Activated naive CD8-positive, alpha-beta T cell (primary cell): ENCODE measurements around the gene ZC3HAV1.
A peak's percentile ranks its signal among the peaks of the same experiment; 100 is the strongest.
"Not testable (repeated sequence)": the region's sequence is repeated elsewhere in the genome, so short reads cannot be mapped to it uniquely, and the experiment has no call there.

Experiments
- H3K27ac Mint-ChIP-seq: one replicate; pipeline ENCODE4 v1.8.0; 2021; ENCODE audit warnings: mixed read lengths
- H3K27me3 Mint-ChIP-seq: one replicate; pipeline ENCODE4 v1.8.0; 2021; ENCODE audit warnings: mixed read lengths
- H3K36me3 Mint-ChIP-seq: one replicate; pipeline ENCODE4 v1.8.0; 2021; ENCODE audit warnings: mixed read lengths
- H3K4me1 Mint-ChIP-seq: one replicate; pipeline ENCODE4 v1.8.0; 2021; ENCODE audit warnings: low read depth, mixed read lengths
- H3K4me3 Mint-ChIP-seq: one replicate; pipeline ENCODE4 v1.8.0; 2021; ENCODE audit warnings: mild to moderate bottlenecking, mixed read lengths
- H3K9me3 Mint-ChIP-seq: one replicate; pipeline ENCODE4 v1.8.0; 2021; ENCODE audit warnings: low read depth, mixed read lengths

Gene ZC3HAV1

DNA sequence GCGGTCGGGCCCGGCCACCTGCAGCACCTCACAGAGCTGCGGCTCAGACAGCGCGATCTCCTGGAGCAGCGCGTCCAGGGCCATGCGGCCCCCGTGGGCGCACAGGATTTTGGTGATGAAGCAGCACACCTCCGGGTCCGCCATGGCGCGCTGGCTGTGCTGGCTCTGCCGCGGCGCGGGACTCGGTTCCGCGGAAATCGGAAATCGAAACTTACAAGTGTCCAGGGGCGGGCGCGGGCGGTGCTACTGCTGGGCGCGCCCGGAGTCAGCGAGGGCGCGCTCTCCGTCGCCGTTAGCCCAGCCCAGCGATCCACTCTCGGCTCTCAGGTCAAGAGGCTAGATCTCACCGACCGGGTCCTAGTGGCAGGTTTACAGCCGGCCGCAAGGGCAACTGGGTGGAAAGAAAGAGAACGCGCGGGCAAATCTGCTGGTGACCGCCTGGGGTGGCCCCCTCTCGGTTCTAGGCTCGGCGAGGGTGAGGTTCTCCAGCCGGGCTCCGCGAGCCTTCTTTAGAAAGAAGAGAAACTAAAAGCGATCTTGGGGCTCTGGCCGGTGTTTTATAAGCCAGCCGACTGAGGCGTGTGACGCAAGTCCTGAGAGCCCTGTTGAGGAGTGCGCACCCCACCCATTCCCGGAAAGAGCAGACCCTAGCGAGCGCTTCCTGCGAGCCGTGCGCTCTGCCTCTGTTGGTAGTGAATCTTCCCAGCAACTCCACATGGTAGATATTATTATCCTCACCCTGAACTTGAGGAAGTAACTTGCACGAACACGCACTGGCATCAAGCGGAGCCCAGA lies at the start of gene ZC3HAV1:
ZC3HAV1 (minus strand) TSS at position 533 of the 795 bp plus-strand sequence; CDS start at position 144, 389 bp downstream.
- H3K27ac Mint-ChIP-seq: peak within 1 kb of the TSS; percentile 100
- H3K4me1 Mint-ChIP-seq: peaks cover 42% of the 10 kb centered on the region
- H3K9me3 Mint-ChIP-seq: peaks cover 4% of the 10 kb centered on the region
- H3K4me3 Mint-ChIP-seq: peak within 1 kb of the TSS; percentile 100
- H3K36me3 Mint-ChIP-seq: peaks cover 9% of the 10 kb centered on the region
- no peaks in the 10 kb centered on the region for H3K27me3 Mint-ChIP-seq

DNA sequence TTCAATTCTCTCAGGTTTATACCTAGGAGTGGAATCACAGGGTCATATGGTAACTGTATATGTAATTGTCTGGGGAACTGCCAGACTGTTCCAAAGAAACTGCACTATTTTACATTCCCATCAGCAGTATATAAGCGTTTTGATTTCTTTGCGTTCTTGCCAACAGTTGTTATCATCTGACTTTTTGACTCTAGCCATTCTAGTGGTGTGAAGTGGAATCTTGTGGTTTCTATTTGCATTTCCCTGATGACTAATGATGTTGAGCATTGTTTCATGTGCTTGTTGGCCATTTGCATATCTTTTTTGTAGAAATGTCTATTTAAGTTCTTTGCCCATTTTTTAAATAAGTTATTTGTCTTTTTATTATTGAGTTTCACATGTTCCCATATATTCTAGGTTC lies 44.3 kb upstream of the ZC3HAV1 start:
- Mint-ChIP-seq H3K27me3 (no peaks in the 10 kb centered on the region), H3K4me1 (peaks cover 11% of the 10 kb centered on the region), H3K36me3 (peaks cover 13% of the 10 kb centered on the region), H3K9me3 (no peaks in the 10 kb centered on the region), H3K4me3 (no peak overlapping the region), H3K27ac (no peak overlapping the region)

DNA sequence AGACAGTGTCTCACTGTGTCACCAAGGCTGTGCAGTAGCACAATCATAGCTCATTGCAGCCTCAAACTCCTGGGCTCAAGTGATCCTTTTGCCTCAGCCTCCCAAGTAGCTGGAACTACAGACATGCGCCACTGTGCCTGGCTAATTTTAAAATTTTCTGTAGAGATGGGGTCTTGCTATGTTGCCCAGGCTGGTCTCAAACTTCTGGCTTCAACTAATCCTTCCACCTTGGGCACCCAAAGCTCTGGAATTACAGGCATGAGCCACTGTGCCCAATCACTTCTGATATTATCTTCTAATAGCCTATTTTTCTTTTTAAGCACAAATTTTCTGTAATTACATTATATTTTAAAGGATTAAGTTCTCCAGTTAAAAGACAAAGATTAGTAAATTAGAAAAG lies 42.6 kb upstream of the ZC3HAV1 start:
- Mint-ChIP-seq H3K4me1 (peaks cover 11% of the 10 kb centered on the region), H3K27ac (no peak overlapping the region), H3K36me3 (peaks cover 20% of the 10 kb centered on the region), H3K27me3 (no peaks in the 10 kb centered on the region), H3K9me3 (no peaks in the 10 kb centered on the region), H3K4me3 (no peak overlapping the region)

DNA sequence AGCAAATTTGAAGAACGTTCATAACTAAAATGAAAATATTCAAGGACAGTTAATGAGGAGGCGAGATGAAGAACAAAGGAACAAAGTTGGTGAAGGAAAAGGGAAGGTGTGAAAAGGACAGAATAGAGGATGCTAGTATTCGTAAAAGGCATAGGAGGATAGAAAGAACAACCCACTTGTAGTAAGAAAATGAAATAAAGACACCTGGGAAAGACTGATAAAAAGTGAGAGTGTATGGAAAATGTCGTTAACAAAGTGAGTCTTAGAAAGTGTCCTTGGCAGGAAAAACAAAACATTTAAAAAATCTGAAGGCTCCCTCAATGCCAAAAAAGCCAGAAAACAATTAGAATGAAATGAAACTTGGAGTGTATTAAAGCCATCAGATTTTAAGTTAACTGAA lies 29.6 kb upstream of the ZC3HAV1 start:
- Mint-ChIP-seq H3K4me3 (no peak overlapping the region), H3K27ac (no peak overlapping the region), H3K27me3 (no peaks in the 10 kb centered on the region), H3K4me1 (peaks cover 4% of the 10 kb centered on the region), H3K9me3 (no peaks in the 10 kb centered on the region), H3K36me3 (peaks cover 7% of the 10 kb centered on the region)

DNA sequence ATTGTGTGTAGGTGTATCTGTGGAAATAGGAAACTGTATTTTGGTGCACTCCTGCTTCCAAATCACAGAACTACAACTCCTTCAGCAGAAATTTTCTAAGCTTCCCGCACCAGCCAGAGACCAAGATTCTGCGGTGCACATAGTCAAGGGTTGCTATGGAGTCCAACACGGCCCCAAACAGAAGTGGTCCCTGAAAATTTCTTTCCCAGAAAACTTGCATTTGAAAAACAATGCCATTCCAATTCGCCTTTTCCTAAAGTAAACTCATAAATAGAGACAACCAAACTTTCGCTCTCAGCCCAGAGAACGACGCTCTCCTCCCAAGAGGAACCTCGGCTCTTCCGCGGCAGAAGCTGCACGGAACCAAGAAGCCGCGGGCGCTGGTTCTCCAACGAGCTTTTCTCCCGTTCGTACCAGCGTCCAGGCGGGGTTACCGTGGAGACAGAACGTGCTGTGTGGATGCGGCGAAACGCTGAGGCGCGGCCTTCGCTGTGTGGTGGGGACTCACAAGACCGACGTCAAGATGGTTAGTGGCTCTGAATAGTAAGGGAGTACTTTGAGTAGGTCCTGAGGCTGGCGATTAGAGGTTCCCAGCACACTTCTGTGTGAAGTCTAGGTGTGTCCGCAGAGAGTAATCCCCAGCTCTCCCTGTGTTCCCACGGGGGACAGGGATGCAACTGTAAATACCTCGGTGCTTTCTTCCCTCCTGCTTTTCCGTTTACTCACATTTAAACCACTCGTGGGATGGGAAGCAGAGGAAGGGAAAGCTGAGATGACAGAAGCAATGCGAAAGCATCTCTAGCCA lies 24.0 kb upstream of the ZC3HAV1 start:
- Mint-ChIP-seq H3K36me3 (peaks cover 2% of the 10 kb centered on the region), H3K4me1 (peaks cover 19% of the 10 kb centered on the region), H3K27me3 (no peaks in the 10 kb centered on the region), H3K4me3 (peak overlapping the region; percentile 93), H3K9me3 (no peaks in the 10 kb centered on the region), H3K27ac (peak overlapping the region; percentile 85)

DNA sequence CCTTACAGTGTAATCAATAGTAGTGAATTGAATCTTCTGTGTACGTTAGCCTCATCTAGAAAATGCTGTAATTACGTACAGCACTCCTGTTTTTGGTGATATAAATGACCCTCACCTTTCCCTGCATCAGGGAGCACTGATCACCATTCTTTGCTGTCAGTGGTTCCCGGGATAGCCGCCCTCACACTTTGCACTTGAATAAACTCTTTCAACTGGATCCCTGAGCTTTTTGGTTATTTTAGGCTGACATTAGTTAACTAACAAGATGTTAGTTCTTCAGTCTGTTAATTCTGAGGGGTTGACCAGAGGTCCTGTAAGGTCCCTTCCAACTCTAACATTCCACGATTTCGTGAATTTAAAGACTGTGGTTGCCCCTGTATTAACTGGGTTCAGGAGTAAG lies 23.4 kb upstream of the ZC3HAV1 start:
- Mint-ChIP-seq H3K27me3 (no peaks in the 10 kb centered on the region), H3K4me1 (peaks cover 19% of the 10 kb centered on the region), H3K36me3 (no peaks in the 10 kb centered on the region), H3K9me3 (no peaks in the 10 kb centered on the region), H3K27ac (peak overlapping the region; percentile 54), H3K4me3 (peak overlapping the region; percentile 93)

DNA sequence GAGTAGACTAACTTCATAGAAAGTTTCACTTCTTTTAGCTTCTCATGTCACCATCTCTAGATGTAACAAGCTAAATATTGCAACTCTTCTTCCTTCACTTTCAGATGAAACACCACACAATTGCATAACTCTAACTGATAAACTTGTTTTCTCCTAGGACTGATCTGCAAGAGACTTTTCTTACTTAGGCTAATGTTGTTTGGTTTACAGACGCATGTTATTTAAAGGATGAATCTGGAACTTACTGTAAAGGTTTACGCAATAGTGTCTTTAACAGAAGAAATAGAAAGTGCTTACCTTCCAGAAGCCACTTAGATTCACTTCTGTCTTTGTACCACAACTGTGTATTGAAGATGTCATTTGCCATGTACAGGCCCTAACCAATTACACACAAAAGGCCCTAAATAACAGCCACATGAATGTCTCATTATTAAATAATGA lies 22.1 kb upstream of the ZC3HAV1 start:
- Mint-ChIP-seq H3K9me3 (no peaks in the 10 kb centered on the region), H3K27ac (no peak overlapping the region), H3K36me3 (no peaks in the 10 kb centered on the region), H3K4me1 (peaks cover 25% of the 10 kb centered on the region), H3K27me3 (no peaks in the 10 kb centered on the region), H3K4me3 (no peak overlapping the region)

DNA sequence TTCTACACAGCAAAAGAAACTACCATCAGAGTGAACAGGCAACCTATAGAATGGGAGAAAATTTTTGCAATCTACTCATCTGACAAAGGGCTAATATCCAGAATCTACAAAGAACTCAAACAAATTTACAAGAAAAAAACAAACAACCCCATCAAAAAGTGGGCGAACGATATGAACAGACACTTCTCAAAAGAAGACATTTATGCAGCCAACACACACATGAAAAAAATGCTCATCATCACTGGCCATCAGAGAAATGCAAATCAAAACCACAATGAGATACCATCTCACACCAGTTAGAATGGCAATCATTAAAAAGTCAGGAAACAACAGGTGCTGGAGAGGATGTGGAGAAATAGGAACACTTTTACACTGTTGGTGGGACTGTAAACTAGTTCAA lies 20.3 kb upstream of the ZC3HAV1 start:
- not testable (repeated sequence) for H3K27me3 Mint-ChIP-seq, H3K4me3 Mint-ChIP-seq, H3K9me3 Mint-ChIP-seq, H3K27ac Mint-ChIP-seq, H3K36me3 Mint-ChIP-seq
- peaks cover 27% of the 10 kb centered on the region for H3K4me1 Mint-ChIP-seq

DNA sequence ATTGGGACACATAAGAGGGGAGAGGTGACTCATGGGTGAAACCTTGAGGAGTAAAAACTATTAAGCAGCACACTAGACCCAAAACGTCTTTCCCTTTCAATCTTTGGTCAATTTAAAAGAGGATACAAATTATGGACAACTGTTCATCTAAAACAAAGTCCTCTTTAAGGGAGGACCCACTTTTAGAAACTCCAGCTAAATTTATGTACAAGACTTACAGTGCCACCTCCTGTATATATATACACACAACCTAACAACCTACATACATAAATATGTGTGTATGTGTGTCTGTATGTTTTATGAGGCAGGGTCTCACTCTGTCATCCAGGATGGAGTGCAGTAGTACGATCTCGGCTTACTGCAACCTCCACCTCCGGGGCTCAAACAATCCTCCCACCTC lies 18.1 kb upstream of the ZC3HAV1 start:
- Mint-ChIP-seq H3K4me1 (peaks cover 23% of the 10 kb centered on the region), H3K27me3 (no peaks in the 10 kb centered on the region), H3K27ac (no peak overlapping the region), H3K4me3 (no peak overlapping the region), H3K36me3 (no peaks in the 10 kb centered on the region), H3K9me3 (no peaks in the 10 kb centered on the region)

DNA sequence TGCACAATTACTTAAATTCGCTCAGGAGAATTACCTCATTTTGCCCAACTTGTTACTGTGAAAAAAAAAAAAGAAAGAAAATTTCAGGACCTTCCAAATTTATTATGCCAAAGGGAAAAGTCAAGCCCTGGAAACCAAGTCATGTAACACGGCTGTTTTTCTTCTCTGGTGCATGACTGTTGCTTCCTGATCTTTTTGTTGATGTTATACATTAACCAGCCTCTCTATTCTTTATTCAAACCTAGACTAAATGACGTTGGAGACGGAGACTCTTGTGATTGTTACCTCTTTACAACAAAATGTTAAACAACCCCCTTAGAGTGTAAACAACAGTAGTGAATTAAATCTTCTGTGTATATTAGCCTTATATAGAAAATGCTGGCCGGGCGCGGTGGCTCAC lies 16.1 kb upstream of the ZC3HAV1 start:
- Mint-ChIP-seq H3K27ac (no peak overlapping the region), H3K27me3 (no peaks in the 10 kb centered on the region), H3K36me3 (no peaks in the 10 kb centered on the region), H3K4me3 (no peak overlapping the region), H3K4me1 (peaks cover 22% of the 10 kb centered on the region), H3K9me3 (no peaks in the 10 kb centered on the region)

DNA sequence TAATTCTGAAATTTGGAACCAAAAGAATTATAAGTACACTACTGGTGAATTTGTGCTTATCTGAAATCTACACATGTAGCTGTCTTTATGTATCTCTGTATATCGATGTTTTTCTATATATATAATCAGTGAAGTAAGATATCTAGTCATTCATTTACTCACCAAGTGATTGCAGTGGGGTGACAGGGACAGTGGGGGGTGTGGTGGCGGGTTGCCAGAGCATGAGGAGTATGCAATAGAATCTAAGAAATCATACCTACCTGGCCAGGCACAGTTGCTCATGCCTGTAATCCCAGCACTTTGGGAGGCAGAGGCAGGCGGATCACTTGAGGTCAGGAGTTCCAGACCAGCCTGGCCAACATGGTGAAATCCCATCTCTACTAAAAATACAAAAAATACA lies 15.5 kb upstream of the ZC3HAV1 start:
- H3K4me1 Mint-ChIP-seq: peaks cover 22% of the 10 kb centered on the region
- not testable (repeated sequence) for H3K9me3 Mint-ChIP-seq, H3K27ac Mint-ChIP-seq, H3K36me3 Mint-ChIP-seq, H3K4me3 Mint-ChIP-seq, H3K27me3 Mint-ChIP-seq

DNA sequence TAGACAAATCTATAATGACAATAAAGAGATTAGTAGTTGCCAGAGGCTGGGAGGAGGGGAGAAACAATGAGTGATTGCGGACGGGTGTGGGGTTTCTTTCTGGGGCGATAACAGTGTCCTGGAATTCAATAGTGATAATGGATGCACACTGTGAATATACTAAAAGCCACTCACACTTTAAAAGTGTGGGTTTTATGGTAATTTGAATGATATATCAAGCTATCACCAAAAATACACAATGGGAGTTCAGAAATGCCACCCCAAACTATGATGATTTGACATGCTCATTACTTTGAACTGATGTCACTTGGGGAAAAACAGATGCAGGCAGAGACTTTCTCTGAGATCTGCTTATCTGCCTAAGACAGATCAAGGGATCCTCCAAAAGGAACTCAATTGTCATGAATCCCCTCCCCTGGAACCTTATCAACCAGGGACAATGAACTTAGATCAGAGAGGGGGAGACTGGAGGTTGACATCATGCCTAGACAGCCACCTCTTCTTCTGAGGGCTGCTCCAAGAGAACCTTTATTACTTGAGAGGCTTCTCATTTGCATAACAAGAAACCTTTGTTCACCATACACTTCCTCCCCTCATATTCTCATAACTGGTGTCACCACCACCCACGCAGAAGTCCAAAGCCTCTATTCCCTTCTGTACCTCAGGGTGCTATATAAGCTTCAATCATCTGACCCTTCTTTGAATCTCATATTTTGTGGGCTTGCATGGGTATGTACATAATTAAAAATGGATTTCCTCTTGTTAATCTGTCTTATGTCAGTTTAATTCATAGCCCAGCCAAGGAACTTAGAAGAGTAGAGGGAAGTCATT lies 14.8 kb upstream of the ZC3HAV1 start:
- peaks cover 25% of the 10 kb centered on the region for H3K4me1 Mint-ChIP-seq
- no peaks in the 10 kb centered on the region for H3K27me3 Mint-ChIP-seq
- no peaks in the 10 kb centered on the region for H3K9me3 Mint-ChIP-seq
- peak overlapping the region; percentile 10 for H3K27ac Mint-ChIP-seq
- H3K4me3 Mint-ChIP-seq: no peak overlapping the region
- H3K36me3 Mint-ChIP-seq: no peaks in the 10 kb centered on the region

DNA sequence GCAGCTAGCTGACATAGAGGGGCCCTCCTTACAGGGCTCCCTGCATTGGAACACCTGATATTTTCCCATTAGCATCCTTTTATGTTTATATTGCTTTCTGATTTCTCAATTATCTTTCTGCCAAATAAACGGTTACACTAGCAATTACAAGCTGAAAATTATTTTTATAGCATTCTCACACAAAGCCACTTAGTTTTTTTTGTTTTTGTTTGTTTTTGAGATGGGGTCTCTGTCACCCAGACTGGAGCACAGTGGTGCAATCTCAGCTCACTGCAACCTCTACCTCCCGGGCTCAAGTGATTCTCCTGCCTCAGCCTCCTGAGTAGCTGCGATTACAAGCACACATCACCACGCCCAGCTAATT lies 9.9 kb upstream of the ZC3HAV1 start:
- H3K4me1 Mint-ChIP-seq: peaks cover 44% of the 10 kb centered on the region
- H3K27me3 Mint-ChIP-seq: no peaks in the 10 kb centered on the region
- H3K27ac Mint-ChIP-seq: peak overlapping the region; percentile 87
- no peaks in the 10 kb centered on the region for H3K9me3 Mint-ChIP-seq
- peak overlapping the region; percentile 72 for H3K4me3 Mint-ChIP-seq
- no peaks in the 10 kb centered on the region for H3K36me3 Mint-ChIP-seq

DNA sequence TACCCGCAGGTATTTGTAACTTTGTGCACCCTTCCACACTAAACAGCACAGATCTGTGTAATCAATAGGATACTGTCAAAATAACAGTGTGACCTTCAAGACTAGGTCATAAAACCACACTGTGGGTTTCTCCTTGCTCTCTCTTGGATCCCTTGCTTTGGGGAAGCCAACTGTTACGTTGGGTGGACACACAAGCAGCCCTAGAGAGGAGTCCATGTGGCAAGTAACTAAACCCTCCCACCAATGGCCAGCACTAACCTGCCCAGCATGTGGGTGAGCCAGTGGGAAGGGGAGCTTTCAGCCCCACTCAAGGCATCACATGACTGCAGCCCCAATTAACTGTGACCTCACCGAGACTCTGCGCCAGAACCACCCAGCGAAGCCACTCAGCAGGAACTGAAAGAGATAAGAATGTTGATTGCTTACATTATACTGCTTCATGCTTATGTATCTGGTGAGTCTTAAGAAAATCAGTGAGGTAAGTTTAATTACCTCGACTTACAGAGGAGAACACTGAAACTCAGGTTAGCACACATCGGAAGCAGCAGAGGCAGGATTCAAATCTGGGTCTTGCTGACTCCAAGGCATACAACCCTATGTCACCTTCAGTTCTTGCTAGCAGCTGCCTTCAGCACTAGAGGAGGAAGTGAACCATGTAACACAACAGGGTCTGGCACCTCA lies 9.4 kb upstream of the ZC3HAV1 start:
- Mint-ChIP-seq H3K4me3 (peak overlapping the region; percentile 72), H3K4me1 (peaks cover 41% of the 10 kb centered on the region), H3K27ac (peak overlapping the region; percentile 87), H3K27me3 (no peaks in the 10 kb centered on the region), H3K36me3 (no peaks in the 10 kb centered on the region), H3K9me3 (no peaks in the 10 kb centered on the region)
